ENCODE data around the gene SUMO3. TPM values are rescaled to one million over a fixed set of nuclear protein-coding genes. Genes with fewer than 3 reads are reported as not detected.

The SUMO3 gene
- total and polyA plus RNA-seq, 2 of the 13 experiments (the other 11 are each of a cell fraction or from before 2014, with no cell fraction given), result 51.4 to 92.4 TPM

DNA sequence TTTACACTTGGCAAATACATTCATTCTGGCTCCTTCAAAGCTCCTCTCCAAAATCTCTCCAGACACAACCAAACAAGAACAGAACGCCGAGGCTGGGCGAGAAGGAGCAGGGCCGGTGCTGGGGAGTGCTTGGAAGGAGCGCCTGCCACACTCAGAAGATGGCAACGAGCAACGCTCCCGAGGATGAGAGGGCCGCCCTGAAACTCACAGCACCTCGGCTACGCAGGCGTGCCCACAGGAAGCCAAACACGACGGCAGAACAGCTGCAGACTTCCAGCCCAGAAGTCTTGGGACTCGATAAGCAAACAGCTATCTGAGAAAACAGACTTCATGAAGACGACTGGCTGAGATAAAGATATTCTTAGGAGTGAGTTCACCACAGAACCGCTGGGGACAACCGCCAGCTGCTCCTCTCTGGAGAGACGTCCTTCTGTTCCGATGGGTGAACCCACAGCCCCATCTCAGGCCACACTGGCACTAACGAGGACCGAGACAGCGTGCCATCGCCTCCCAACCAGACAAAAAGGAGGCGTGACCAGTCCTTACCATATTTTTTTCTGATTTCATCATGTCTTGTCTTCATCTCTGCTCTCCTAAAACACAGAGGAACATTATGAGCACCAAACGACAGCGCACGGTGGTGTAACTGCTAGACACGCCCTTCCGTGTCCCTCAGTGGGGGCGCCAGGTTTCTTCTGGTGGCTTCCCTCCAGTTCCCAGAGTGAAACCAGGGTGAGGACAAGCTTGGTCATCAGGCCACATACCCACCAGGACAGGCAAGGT is 37.0 kb upstream of the SUMO3 start:
- POLR2A ChIA-PET, result interaction anchor here (1.0 kb wide), 1 partner anchor 15 kb away, joined by 3 read pairs; no protein-coding TSS in a partner anchor
- Histone ChIP-seq H3K27me3 (ENCODE audit: control insufficient read depth in 1 of 2, insufficient read depth in 2 of 2, low read length in 2 of 2) (no peaks in the 10 kb centered on the region), H3K27ac (ENCODE audit: extremely low read length, insufficient read depth, low read length) (no peak overlapping the region), H3K4me2 (ENCODE audit: low read depth, low read length) (no peak overlapping the region), H2AFZ (ENCODE audit: low read length) (no peak overlapping the region), H3K9me3 (ENCODE audit: low read length) (no peaks in the 10 kb centered on the region), H3K36me3 (replicated peaks in 1 of 2; ENCODE audit: control insufficient read depth in 1 of 2, insufficient read depth in 2 of 2, low read length in 2 of 2) (peaks cover 57 to 96% of the 10 kb centered on the region in 2 experiments), H3K79me2 (ENCODE audit: insufficient read depth, low read length) (peaks cover 68% of the 10 kb centered on the region), H3K4me1 (ENCODE audit: insufficient read depth, low read length) (peaks cover 31% of the 10 kb centered on the region), H4K20me1 (ENCODE audit: insufficient read depth, low read length) (peaks cover 98% of the 10 kb centered on the region), H3K9ac (ENCODE audit: insufficient read depth, low read depth, low read length) (no peak overlapping the region), H3K4me3 (replicated peaks in 1 of 3; ENCODE audit: insufficient read depth in 1 of 3, low read depth in 2 of 3, low read length in 3 of 3) (no peak overlapping the region)
- WGBS (ENCODE audit: low lambda C conversion rate), result 98% methylated on average over 29 of the region's 31 CpGs
- ATAC-seq (no peak), FAIRE-seq (no peak), DNase-seq (ENCODE audit: low spot score) (no peak)
- in situ Hi-C loops (cut with HindIII; ENCODE audit: extremely low pct_ligation_motif_present, low pct_unique_long_range_greater_than_20kb) (no loop called here), intact Hi-C loops (cut with micrococcal nuclease; ENCODE audit: unreplicated experiment) (no loop called here)
- TF ChIP-seq BCLAF1 (IDR thresholded peaks at IDR 0.05), result no peak
- TF ChIP-seq ZNF720 (CRISPR knock-in tag; IDR thresholded peaks at IDR 0.05), result no peak
- TF ChIP-seq, protein P1, sequence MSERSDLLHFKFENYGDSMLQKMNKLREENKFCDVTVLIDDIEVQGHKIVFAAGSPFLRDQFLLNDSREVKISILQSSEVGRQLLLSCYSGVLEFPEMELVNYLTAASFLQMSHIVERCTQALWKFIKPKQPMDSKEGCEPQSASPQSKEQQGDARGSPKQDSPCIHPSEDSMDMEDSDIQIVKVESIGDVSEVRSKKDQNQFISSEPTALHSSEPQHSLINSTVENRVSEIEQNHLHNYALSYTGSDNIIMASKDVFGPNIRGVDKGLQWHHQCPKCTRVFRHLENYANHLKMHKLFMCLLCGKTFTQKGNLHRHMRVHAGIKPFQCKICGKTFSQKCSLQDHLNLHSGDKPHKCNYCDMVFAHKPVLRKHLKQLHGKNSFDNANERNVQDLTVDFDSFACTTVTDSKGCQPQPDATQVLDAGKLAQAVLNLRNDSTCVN (CRISPR knock-in tag; IDR thresholded peaks at IDR 0.05; ENCODE audit: borderline replicate concordance), result no peak
- peak; percentile 83 for TF ChIP-seq AGO1 (IDR thresholded peaks at IDR 0.05; ENCODE audit: low read depth, low read length, poor library complexity, severe bottlenecking)
- no peak for TF ChIP-seq ZNF792 (CRISPR knock-in tag; IDR thresholded peaks at IDR 0.05)
- TF ChIP-seq ZMYM3 (CRISPR knock-in tag; IDR thresholded peaks at IDR 0.05), result no peak
- TF ChIP-seq ZNF143 (CRISPR knock-in tag; IDR thresholded peaks at IDR 0.05), result no peak
- no TSS peak for BruUV-seq (replicated peaks)
- CTCF ChIA-PET (ENCODE audit: low intra/inter-chr PET ratio, low total read pairs), result no interaction called here
